ENCODE results near the gene TMEM132A.

Gene TMEM132A, protein sequence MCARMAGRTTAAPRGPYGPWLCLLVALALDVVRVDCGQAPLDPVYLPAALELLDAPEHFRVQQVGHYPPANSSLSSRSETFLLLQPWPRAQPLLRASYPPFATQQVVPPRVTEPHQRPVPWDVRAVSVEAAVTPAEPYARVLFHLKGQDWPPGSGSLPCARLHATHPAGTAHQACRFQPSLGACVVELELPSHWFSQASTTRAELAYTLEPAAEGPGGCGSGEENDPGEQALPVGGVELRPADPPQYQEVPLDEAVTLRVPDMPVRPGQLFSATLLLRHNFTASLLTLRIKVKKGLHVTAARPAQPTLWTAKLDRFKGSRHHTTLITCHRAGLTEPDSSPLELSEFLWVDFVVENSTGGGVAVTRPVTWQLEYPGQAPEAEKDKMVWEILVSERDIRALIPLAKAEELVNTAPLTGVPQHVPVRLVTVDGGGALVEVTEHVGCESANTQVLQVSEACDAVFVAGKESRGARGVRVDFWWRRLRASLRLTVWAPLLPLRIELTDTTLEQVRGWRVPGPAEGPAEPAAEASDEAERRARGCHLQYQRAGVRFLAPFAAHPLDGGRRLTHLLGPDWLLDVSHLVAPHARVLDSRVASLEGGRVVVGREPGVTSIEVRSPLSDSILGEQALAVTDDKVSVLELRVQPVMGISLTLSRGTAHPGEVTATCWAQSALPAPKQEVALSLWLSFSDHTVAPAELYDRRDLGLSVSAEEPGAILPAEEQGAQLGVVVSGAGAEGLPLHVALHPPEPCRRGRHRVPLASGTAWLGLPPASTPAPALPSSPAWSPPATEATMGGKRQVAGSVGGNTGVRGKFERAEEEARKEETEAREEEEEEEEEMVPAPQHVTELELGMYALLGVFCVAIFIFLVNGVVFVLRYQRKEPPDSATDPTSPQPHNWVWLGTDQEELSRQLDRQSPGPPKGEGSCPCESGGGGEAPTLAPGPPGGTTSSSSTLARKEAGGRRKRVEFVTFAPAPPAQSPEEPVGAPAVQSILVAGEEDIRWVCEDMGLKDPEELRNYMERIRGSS

DNA sequence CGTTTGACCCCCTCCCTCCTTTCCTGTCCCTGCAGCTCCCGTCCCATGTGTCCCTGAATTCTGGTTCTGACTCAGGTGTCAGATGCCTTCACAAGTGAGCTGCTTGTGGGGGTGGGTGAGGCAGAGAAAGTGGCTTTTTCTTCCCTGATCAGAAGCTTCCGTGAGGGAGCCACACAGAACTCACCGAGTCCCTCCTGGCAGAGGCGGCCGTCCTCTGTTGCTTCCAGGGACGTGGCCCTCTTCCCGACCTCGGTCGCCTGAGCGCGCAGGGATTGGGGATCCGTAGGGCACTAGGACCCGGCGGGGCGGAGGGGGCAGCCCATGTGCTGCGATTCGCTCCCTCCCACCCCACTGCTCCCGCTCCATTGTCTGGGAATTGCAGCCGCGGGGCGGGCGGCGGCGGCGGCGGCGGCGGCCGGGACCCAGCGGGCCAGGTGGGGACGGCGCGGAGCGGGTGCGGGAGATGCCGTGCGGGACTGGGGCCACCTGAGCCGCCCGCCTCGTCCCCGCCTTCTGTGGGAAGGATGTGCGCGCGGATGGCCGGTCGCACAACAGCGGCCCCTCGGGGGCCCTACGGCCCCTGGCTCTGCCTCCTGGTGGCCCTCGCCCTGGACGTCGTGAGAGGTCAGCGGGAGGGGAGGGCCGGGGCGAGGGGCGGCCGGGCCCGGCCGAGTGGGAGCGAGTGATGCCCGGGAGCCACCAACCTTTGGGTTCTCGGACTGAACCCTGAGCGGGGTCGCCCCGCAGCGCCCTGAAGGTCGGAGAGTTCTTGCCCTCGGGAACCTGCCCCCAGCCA is at the start of gene TMEM132A:
TSS of gene TMEM132A (plus strand) at position 351 of the 796 bp plus-strand sequence. CDS start at position 525, 174 bp downstream.
- intact Hi-C loops (cut with micrococcal nuclease), result no loop called here
- Mint-ChIP-seq H3K9me3 (no peaks in the 10 kb centered on the region), H3K36me3 (ENCODE audit: low read depth) (peaks cover 43% of the 10 kb centered on the region), H3K4me3 (peak within 1 kb of the TSS; percentile 62), H3K27ac (no peak within 1 kb of the TSS), H3K27me3 (peaks cover 62% of the 10 kb centered on the region), H3K4me1 (ENCODE audit: low read depth) (peaks cover 29% of the 10 kb centered on the region)

DNA sequence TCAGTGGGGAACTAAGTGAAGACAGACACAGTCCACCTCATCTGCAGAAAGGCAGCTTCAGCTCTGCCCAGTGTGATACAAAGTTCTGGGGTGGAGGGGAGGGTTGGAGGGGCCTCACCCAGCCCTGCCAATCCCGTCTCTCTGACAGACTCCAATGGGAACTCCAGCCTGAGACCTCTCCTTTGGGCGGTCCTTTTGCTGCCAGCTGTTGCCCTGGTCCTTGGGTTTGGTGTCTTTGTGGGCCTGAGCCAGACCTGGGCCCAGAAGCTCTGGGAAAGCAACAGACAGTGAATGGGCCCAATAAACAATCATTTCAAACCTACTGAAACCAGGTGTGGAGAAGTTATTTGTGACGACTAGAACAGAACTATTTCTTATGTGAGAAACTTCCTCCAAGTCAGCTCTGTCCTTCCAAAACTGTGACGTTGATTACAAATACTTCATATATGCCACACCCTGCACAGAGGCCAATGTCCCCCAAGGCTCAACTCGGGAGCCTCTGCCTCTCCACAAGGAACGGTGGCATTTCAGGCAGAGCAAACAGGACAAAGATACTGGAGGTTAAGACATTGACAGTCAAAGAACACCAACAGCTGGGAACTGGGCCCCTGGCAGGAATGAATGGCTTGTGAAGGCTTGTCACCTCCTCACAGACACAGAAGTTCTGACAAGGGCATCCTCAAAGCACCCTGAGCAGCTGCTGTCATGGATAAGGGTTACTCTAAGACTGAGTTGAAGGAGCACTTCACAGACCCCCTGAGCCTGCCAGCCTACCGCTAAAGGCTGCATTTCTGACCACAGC is 48.7 kb upstream of the TMEM132A start:
- Mint-ChIP-seq H3K27me3 (no peaks in the 10 kb centered on the region), H3K4me1 (ENCODE audit: low read depth) (peaks cover 12% of the 10 kb centered on the region), H3K4me3 (no peak overlapping the region), H3K36me3 (ENCODE audit: low read depth) (peaks cover 20% of the 10 kb centered on the region), H3K27ac (no peak overlapping the region), H3K9me3 (no peaks in the 10 kb centered on the region)
- intact Hi-C loops (cut with micrococcal nuclease), result no loop called here

DNA sequence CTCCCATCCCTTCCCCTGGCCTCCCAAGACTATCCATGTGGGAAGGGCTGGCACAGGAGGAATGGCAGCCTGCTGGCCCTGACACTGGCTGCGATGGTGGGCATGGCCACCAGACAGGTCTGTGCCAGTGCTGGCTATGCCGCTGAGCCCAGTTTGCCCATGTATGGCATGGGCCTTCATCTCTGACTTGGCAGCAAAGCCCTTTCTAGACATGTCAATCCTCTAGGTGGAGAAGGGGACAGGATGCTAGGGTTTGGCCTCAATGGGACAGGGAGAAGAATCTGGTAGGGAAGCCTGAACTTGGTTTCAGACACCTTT is 48.1 kb upstream of the TMEM132A start:
- intact Hi-C loops (cut with micrococcal nuclease), result no loop called here
- H3K27ac Mint-ChIP-seq, result no peak overlapping the region
- H3K4me1 Mint-ChIP-seq (ENCODE audit: low read depth), result peaks cover 12% of the 10 kb centered on the region
- no peaks in the 10 kb centered on the region for H3K27me3 Mint-ChIP-seq
- no peak overlapping the region for H3K4me3 Mint-ChIP-seq
- H3K9me3 Mint-ChIP-seq, result no peaks in the 10 kb centered on the region
- peaks cover 25% of the 10 kb centered on the region for H3K36me3 Mint-ChIP-seq (ENCODE audit: low read depth)

DNA sequence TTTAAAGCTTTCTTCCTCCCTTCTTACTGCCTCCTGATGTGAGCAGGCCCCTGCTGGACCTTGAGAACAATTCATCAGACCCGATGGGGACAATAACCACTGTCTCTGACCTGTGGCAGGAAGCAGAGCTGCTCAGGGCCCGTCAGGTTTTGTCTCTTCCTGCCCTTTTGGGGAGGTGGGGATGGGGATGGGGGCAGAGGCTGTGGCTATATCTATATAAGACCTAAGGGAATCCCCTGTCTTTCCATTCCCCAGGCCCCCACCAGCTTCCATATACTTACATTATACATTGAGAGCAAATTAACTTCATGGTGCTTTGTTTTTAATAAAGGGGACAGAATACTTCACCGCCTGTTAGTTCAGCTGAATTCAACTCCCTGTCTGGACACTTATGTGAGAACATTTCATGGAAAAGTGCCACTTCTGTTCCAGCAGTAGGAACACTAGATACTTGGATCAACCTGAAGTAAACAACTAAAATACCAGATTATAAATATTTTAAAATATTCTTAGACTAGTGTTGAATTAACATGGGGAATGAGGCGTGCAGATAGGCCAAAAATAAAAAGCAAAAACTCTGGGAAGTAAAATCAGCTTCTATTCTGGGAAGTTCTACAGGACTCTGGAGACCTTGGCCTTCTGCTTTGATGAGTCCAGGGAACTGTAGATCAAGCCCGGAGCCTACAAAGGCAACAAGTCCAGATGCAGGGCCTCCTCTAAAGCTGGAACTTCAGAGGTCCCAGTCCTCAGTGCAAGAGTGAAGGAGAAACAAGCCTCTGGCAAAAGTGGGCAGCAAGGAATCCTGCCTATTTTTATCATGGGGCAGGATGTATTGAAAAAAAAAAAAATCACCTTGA is 45.8 kb upstream of the TMEM132A start:
- Mint-ChIP-seq H3K4me3 (no peak overlapping the region), H3K9me3 (no peaks in the 10 kb centered on the region), H3K27ac (no peak overlapping the region), H3K27me3 (no peaks in the 10 kb centered on the region), H3K36me3 (ENCODE audit: low read depth) (peaks cover 44% of the 10 kb centered on the region), H3K4me1 (ENCODE audit: low read depth) (no peaks in the 10 kb centered on the region)
- intact Hi-C loops (cut with micrococcal nuclease), result no loop called here

DNA sequence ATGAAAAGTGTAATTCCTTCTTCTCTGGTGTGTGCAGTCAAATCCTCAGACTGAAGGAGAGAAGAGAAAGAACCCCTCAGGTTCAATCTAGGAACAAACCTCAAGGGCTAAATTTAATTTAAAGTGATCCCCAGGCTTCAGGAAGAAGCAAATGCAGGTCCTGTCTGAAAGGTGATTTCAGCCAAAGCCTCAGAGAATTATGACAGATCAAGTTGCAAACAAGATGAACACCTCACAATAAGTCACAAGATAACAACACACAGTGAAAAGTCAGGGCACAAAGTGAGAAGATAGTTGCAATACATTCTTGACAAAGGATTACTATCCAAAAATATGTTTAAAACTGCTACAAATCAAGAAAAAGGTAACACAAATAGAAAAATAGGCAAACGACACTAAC is 45.2 kb upstream of the TMEM132A start:
- H3K4me3 Mint-ChIP-seq, result no peak overlapping the region
- peaks cover 51% of the 10 kb centered on the region for H3K36me3 Mint-ChIP-seq (ENCODE audit: low read depth)
- H3K9me3 Mint-ChIP-seq, result no peaks in the 10 kb centered on the region
- no peaks in the 10 kb centered on the region for H3K4me1 Mint-ChIP-seq (ENCODE audit: low read depth)
- no peak overlapping the region for H3K27ac Mint-ChIP-seq
- H3K27me3 Mint-ChIP-seq, result no peaks in the 10 kb centered on the region
- intact Hi-C loops (cut with micrococcal nuclease), result no loop called here

DNA sequence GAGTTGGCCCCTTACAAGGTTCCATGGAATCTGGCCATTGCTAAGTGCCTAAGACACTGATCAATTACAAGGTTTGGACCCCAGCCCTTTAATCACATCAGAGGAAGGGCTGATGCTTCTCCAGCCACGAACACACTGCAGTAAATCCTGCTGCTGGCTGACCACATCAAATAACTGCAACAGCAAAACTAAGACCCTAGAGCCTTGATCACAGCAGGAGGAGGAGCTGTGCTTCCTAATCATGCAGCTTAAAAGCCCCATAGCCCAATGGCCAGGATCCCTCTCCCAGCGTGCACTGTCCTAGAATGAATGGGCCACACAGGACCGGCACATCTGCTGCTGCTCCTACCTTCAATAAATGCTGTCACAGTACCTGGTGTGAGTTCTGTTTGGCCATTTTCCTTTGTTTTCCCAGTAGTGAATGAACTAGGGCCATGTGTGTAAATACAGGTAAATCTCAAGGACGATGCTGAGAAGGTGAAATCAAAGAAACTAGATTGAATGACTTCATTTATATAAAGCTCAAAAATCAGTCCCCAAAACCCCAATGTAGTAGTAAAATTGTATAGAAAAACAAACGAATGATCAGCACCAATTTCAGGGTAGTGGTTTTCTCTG is 44.2 kb upstream of the TMEM132A start:
- no peak overlapping the region for H3K4me3 Mint-ChIP-seq
- peaks cover 53% of the 10 kb centered on the region for H3K36me3 Mint-ChIP-seq (ENCODE audit: low read depth)
- no peaks in the 10 kb centered on the region for H3K9me3 Mint-ChIP-seq
- H3K27ac Mint-ChIP-seq, result no peak overlapping the region
- H3K4me1 Mint-ChIP-seq (ENCODE audit: low read depth), result peaks cover 4% of the 10 kb centered on the region
- H3K27me3 Mint-ChIP-seq, result no peaks in the 10 kb centered on the region
- intact Hi-C loops (cut with micrococcal nuclease), result no loop called here

DNA sequence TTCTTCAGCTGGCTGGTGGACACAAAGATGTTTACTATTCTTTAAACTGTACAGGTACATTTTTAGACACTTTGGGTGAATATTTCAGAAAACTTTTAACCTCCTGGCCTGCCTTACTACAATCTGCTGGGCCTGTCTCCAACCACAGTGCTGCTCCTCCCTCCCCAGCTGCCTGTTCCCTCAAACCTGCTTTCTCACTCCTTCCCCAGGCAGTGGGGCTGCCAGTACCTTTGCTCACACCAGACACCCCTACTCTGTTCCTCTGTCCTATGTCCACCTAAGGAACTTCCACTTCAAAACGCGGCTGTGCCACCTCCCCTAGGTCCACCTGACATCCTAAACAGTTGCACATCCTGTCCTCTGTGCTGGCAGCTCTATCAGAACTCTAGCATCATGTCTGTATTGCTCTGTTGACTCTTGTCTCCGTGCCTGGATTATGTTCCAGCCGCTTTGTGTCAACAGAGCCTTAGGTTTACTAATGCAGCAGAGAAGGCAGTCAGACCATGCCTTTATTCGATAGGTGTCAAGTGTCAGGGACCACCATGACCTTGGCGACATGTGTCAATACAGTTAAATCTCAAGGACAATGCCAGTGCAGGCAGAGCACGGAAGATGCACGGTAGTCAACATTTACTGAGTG is 43.5 kb upstream of the TMEM132A start:
- Mint-ChIP-seq H3K27ac (no peak overlapping the region), H3K36me3 (ENCODE audit: low read depth) (peaks cover 53% of the 10 kb centered on the region), H3K27me3 (no peaks in the 10 kb centered on the region), H3K4me3 (no peak overlapping the region), H3K9me3 (no peaks in the 10 kb centered on the region), H3K4me1 (ENCODE audit: low read depth) (peaks cover 7% of the 10 kb centered on the region)
- intact Hi-C loops (cut with micrococcal nuclease), result no loop called here

DNA sequence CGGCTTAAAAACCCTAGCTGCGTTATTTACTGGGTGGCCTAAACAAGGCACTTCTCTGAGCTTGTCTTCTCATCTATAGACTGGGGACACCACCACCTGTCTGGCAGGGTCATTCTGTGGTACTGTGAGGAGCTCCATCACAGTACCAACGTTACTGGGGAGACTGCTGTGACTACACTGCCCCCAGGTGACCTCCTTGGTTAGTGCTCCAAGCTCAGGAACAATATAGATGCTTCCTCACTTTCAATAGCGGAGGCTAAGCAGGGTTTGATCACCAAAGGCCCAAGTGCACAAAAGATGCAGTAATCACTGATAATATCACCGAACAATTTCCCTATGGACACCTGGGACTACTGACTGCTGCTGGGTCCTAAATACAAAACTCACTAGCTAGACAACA is 36.7 kb upstream of the TMEM132A start:
- peaks cover 30% of the 10 kb centered on the region for H3K4me1 Mint-ChIP-seq (ENCODE audit: low read depth)
- H3K4me3 Mint-ChIP-seq, result no peak overlapping the region
- intact Hi-C loops (cut with micrococcal nuclease), result loop anchor here (1.0 kb wide), 2 partner anchors 56 to 112 kb away; no protein-coding TSS in a partner anchor
- H3K27me3 Mint-ChIP-seq, result no peaks in the 10 kb centered on the region
- peaks cover 51% of the 10 kb centered on the region for H3K36me3 Mint-ChIP-seq (ENCODE audit: low read depth)
- H3K9me3 Mint-ChIP-seq, result no peaks in the 10 kb centered on the region
- no peak overlapping the region for H3K27ac Mint-ChIP-seq

DNA sequence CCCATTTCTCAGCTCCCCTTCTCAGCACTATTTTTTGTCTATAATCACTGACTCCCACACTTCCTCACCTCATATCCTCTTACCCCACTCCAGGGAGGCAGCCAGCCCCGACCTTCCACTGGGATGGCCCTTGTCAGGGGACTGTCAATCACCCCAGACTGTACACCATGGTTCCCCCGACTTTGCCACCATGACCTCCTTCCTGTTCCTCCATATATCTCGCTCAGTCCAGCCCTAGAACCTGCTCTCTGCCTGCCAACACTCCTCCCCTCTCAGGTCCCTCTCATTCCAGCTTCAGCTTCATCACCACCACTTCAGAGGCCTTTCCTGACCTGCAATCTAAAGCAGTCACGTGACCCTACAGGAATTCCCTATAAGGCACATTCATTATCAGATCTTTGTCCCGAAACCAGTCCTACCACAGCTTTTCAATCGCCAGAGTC is 34.4 kb upstream of the TMEM132A start:
- peak overlapping the region; percentile 29 for H3K27ac Mint-ChIP-seq
- intact Hi-C loops (cut with micrococcal nuclease), result no loop called here
- H3K36me3 Mint-ChIP-seq (ENCODE audit: low read depth), result peaks cover 59% of the 10 kb centered on the region
- H3K9me3 Mint-ChIP-seq, result no peaks in the 10 kb centered on the region
- no peak overlapping the region for H3K4me3 Mint-ChIP-seq
- no peaks in the 10 kb centered on the region for H3K27me3 Mint-ChIP-seq
- peaks cover 28% of the 10 kb centered on the region for H3K4me1 Mint-ChIP-seq (ENCODE audit: low read depth)

DNA sequence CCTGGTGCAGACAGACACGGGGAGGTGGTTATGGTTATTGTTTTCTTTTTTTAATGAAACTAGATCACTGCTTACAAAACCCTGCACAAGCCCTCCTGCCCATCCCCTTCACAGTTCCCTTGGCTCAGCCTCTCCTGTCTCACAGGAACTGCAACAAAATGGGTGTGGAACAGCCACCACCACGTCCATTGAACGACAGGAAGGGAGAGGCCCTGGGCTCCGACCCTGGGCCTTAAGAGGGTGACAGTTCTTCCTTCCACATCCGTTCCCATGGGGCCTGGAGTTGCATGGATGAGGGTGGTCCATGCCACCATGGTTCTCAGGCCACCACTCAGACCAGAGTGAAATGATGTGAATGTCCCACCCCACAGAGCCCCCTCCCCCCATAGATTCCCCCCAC is 33.6 kb upstream of the TMEM132A start:
- Mint-ChIP-seq H3K9me3 (no peaks in the 10 kb centered on the region), H3K27ac (peak overlapping the region; percentile 58), H3K27me3 (no peaks in the 10 kb centered on the region), H3K4me3 (no peak overlapping the region), H3K4me1 (ENCODE audit: low read depth) (peaks cover 31% of the 10 kb centered on the region), H3K36me3 (ENCODE audit: low read depth) (peaks cover 67% of the 10 kb centered on the region)
- intact Hi-C loops (cut with micrococcal nuclease), result no loop called here

DNA sequence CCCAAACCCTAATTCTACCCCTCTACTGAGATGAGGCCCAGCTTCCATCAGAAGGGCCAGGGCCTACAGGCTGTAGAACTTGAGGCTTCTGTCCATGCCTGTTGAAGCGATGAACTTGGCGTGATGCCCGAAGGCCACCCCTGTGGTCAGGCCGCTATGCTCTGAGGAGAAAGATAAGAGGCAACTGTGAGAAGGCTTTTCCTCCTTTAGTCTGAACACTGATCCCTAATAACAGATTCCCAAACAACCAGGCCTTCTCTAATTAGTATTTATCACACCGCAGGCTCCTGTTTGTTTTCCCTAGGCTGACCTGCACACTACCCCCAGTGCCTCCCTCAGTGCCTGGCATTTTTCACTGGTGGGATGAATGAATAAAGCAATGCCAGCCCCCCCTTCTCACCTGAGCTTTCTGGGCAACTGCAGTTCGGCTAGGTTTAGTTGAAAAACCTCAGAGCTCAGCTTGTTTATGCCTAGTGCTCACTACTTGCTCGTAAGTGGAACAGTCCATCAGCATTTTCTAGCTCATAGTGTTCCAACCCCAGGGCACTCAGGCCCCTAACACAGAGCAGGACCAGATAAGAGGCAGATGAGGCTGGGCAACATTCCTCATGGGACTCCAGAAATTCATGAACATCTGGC is 33.0 kb upstream of the TMEM132A start:
- intact Hi-C loops (cut with micrococcal nuclease), result no loop called here
- Mint-ChIP-seq H3K27me3 (no peaks in the 10 kb centered on the region), H3K4me3 (no peak overlapping the region), H3K27ac (peak overlapping the region; percentile 58), H3K4me1 (ENCODE audit: low read depth) (peaks cover 36% of the 10 kb centered on the region), H3K9me3 (no peaks in the 10 kb centered on the region), H3K36me3 (ENCODE audit: low read depth) (peaks cover 72% of the 10 kb centered on the region)
